CD4-positive, alpha-beta T cell (primary cell): Measurements from ENCODE around the gene DTX1. TPM values are rescaled to one million over a fixed set of nuclear protein-coding genes. Genes with fewer than 3 reads are reported as not detected.

Experiments
- ATAC-seq: fragments of 200-7000 bp; cut with Tn5 transposase; one replicate; pipeline ENCODE4 v1.10.0; 2022; ENCODE audit warnings: mild to moderate bottlenecking; ENCODE audit not compliant: poor library complexity
- CTCF ChIA-PET: fragments of 350-600 bp; sonication (Branson Sonifier 250); formaldehyde crosslinking; loops from one replicate; lab custom pipeline; 2021; ENCODE audit warnings: antibody characterized with exemption, inconsistent platforms; lab: Charles Lee
- POLR2A ChIA-PET: fragments of 350-600 bp; sonication (Branson Sonifier 250); formaldehyde crosslinking; loops from one replicate; lab custom pipeline; 2021; ENCODE audit warnings: antibody characterized with exemption, inconsistent platforms; lab: Charles Lee
- DNase-seq, 14 experiments: peaks; one replicate each; pipeline ENCODE4 v3.0.0-alpha.2; 2013 to 2020; ENCODE audit warnings: mixed read lengths in 2 of 14
- H3K27ac ChIP-seq, 2 donors: one replicate each; pipeline versions ENCODE4 v1.5.1 to v1.7.0; 2013; ENCODE audit warnings: low read length in 2 of 2, low read depth in 1 of 2, mild to moderate bottlenecking in 1 of 2
- H3K27me3 ChIP-seq, 2 experiments: 1 replicate in 1 of 2; 2 replicates in 1 of 2; pipeline versions ENCODE4 v1.6.1 to v1.7.0; 2013; ENCODE audit warnings: low read length in 2 of 2, control low read depth in 1 of 2, mild to moderate bottlenecking in 1 of 2, moderate library complexity in 1 of 2; ENCODE audit not compliant: insufficient read depth in 2 of 2, control insufficient read depth in 1 of 2
- H3K36me3 ChIP-seq: one replicate; pipeline ENCODE4 v1.6.1; 2013; ENCODE audit warnings: low read length, control low read depth; ENCODE audit not compliant: insufficient read depth
- H3K4me1 ChIP-seq: one replicate; pipeline ENCODE4 v1.6.1; 2013; ENCODE audit warnings: low read length, control low read depth; ENCODE audit not compliant: insufficient read depth
- H3K4me3 ChIP-seq: one replicate; pipeline ENCODE4 v1.5.1; 2013; ENCODE audit warnings: mild to moderate bottlenecking, low read length, moderate library complexity
- H3K9me3 ChIP-seq, 2 experiments: 1 replicate in 1 of 2; 2 replicates in 1 of 2; pipeline versions ENCODE4 v1.6.1 to v1.7.0; 2013; ENCODE audit warnings: low read length in 2 of 2, mild to moderate bottlenecking in 2 of 2, control low read depth in 1 of 2, moderate library complexity in 1 of 2; ENCODE audit not compliant: control insufficient read depth in 1 of 2, insufficient read depth in 1 of 2
- H3K27ac Mint-ChIP-seq: one replicate; pipeline ENCODE4 v1.8.0; 2020; ENCODE audit warnings: mixed read lengths
- H3K27me3 Mint-ChIP-seq: one replicate; pipeline ENCODE4 v1.8.0; 2021; ENCODE audit warnings: mixed read lengths
- H3K36me3 Mint-ChIP-seq: one replicate; pipeline ENCODE4 v1.8.0; 2021; ENCODE audit warnings: low read depth, mixed read lengths
- H3K4me1 Mint-ChIP-seq: one replicate; pipeline ENCODE4 v1.8.0; 2021; ENCODE audit warnings: low read depth, mixed read lengths
- H3K4me3 Mint-ChIP-seq: one replicate; pipeline ENCODE4 v1.8.0; 2020; ENCODE audit warnings: mild to moderate bottlenecking, mixed read lengths
- H3K9me3 Mint-ChIP-seq: one replicate; pipeline ENCODE4 v1.8.0; 2020; ENCODE audit warnings: mixed read lengths
- CTCF ChIP-seq: fragments of 200-600 bp; IDR thresholded peaks from one replicate; pipeline ENCODE4 v1.8.0; 2022; ENCODE audit warnings: antibody characterized with exemption, mild to moderate bottlenecking
- intact Hi-C, 2 experiments: fragments of 100-400 bp; cut with DNase I in 1 of 2; cut with micrococcal nuclease in 1 of 2; formaldehyde crosslinking; loops; one replicate each; pipeline versions ENCODE4 v1.15.1 to v1.9.0; 2023 to 2025; cut with DNase I, micrococcal nuclease
- total RNA-seq, 174 experiments: library from RNA in 2 of 174; stranded (reverse) in 2 of 174; gene quantifications; one replicate each; pipeline ENCODE4 v1.2.3 and lab custom pipeline; 2021 to 2026

Gene DTX1
- total RNA-seq, 2 experiments from 2014 or later: 14.0 to 14.2 TPM

GRCh38 chr12:113144806-113145205, 88.3 kb downstream of the DTX1 start:
- Mint-ChIP-seq H3K9me3 (peaks cover 4% of the 10 kb centered on the region), H3K4me1 (no peaks in the 10 kb centered on the region), H3K36me3 (no peaks in the 10 kb centered on the region), H3K27me3 (no peaks in the 10 kb centered on the region), H3K27ac (no peak overlapping the region), H3K4me3 (no peak overlapping the region)
- ChIA-PET CTCF (no interaction called here), POLR2A (no interaction called here)
- Histone ChIP-seq H3K4me3 (no peak overlapping the region), H3K36me3 (no peaks in the 10 kb centered on the region), H3K4me1 (peaks cover 4% of the 10 kb centered on the region), H3K27me3 (no peaks in the 10 kb centered on the region), H3K9me3 (peaks cover 0 to 5% of the 10 kb centered on the region in 2 experiments), H3K27ac (no peak overlapping the region)
- no peak for TF ChIP-seq CTCF
- intact Hi-C loops: no loop called here
- ATAC-seq (no peak), DNase-seq (no peak)

DNA sequence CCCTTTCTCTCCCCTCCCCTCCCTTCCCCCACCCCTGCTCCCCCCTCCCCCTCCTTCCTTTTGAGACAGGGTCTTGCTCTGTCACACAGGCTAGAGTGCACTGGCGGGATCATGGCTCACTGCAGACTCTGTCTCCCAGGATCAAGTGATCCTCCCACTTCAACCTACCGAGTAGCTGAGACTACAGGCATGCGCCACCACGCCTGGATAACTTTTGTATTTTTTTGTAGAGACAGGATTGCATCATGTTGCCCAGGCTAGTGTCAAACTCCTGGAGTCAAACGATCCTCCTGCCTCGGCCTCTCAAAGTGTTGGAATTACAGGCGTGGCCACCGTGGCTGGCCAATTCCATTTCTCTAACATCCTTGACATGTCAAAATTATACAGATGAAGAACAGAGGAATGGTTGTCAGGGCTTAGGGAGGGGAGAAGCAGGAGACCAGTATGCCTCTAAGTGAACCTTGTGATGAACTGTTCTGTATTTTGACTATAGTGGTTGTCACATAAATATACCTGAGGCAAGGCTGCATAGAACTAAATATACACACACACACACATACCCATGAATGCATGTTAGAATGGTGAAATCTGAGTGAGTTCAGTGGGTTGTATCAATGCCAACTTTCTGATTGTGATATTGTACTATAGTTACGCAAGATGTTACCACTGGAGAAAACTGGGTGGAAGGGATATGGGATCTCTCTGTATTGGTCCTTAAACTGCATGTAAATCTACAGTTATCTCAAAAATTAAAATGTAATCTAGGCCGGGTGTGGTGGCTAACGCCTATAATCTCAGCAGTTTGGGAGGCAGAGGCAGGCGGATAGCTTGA, 89.4 kb downstream of the DTX1 start:
- Mint-ChIP-seq H3K27ac (no peak overlapping the region), H3K4me1 (no peaks in the 10 kb centered on the region), H3K27me3 (no peaks in the 10 kb centered on the region), H3K9me3 (peaks cover 4% of the 10 kb centered on the region), H3K4me3 (no peak overlapping the region), H3K36me3 (no peaks in the 10 kb centered on the region)
- ATAC-seq (no peak), DNase-seq (no peak)
- Histone ChIP-seq H3K27ac (no peak overlapping the region), H3K4me3 (no peak overlapping the region), H3K4me1 (peaks cover 4% of the 10 kb centered on the region), H3K27me3 (peaks cover 0 to 2% of the 10 kb centered on the region in 2 experiments), H3K9me3 (peaks cover 0 to 5% of the 10 kb centered on the region in 2 experiments), H3K36me3 (no peaks in the 10 kb centered on the region)
- intact Hi-C loops: no loop called here
- no peak for TF ChIP-seq CTCF
- POLR2A ChIA-PET: no interaction called here
- CTCF ChIA-PET: no interaction called here

DNA sequence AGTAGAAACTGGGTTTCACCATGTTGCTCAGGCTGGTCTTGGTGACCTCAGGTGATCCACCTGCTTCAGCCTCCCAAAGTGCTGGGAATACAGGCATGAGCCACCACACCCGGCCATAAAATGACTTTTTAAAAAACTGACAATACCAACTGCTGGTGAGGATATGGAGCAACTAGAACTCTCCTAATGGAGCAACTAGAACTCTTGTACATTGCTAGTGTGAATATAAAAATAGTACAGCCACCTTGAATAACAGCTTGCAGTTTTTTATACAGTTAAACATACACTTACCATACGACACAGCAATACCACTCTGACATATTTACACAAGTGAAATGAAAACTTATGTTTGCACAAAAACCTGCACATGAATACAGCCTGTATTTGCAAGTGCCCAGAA, 90.5 kb downstream of the DTX1 start:
- H3K36me3 Mint-ChIP-seq: no peaks in the 10 kb centered on the region
- ATAC-seq: no peak
- Histone ChIP-seq H3K9me3 (peaks cover 0 to 5% of the 10 kb centered on the region in 2 experiments), H3K4me3 (no peak overlapping the region), H3K27ac (no peak overlapping the region), H3K4me1 (peaks cover 2% of the 10 kb centered on the region), H3K27me3 (peaks cover 0 to 2% of the 10 kb centered on the region in 2 experiments), H3K36me3 (no peaks in the 10 kb centered on the region)
- H3K4me3 Mint-ChIP-seq: no peak overlapping the region
- H3K9me3 Mint-ChIP-seq: peaks cover 4% of the 10 kb centered on the region
- H3K27ac Mint-ChIP-seq: no peak overlapping the region
- peaks cover 2% of the 10 kb centered on the region for H3K4me1 Mint-ChIP-seq
- intact Hi-C loops: no loop called here
- POLR2A ChIA-PET: no interaction called here
- no peaks in the 10 kb centered on the region for H3K27me3 Mint-ChIP-seq
- CTCF ChIA-PET: no interaction called here
- no peak for DNase-seq
- TF ChIP-seq CTCF: no peak

Other genes with a start within 250 kb of the DTX1 start
- gene OAS1, start 149.8 kb upstream of the DTX1 start, total RNA-seq: 1 to 10 TPM; 2.6 to 3.4 TPM
- gene OAS3, start 118.3 kb upstream of the DTX1 start, total RNA-seq: 10 to 100 TPM; 13.9 to 14.5 TPM
- gene OAS2, start 78.2 kb upstream of the DTX1 start, total RNA-seq: 10 to 100 TPM; 15.0 to 16.2 TPM
- 1 to 10 TPM; 1.2 to 2.7 TPM for gene RASAL1, start 79.0 kb downstream of the DTX1 start, total RNA-seq
- gene CFAP73, start 93.0 kb downstream of the DTX1 start, total RNA-seq: 1 to 10 TPM in 1 of 2 experiments, under 1 TPM in 1; 0.92 to 1.2 TPM
- 10 to 100 TPM; 56.8 to 61.1 TPM for gene DDX54, start 128.7 kb downstream of the DTX1 start, total RNA-seq
- gene RITA1, start 129.0 kb downstream of the DTX1 start, total RNA-seq: 1 to 10 TPM; 2.9 to 3.3 TPM
- 10 to 100 TPM; 52.4 to 59.7 TPM for gene TPCN1, start 164.7 kb downstream of the DTX1 start, total RNA-seq